Inferior parietal cortex (tissue), 1 donor: ENCODE measurements around the gene ACVR1.

Source experiments
- DNase-seq: peaks from one replicate; pipeline ENCODE4 v3.0.0-alpha.2; 2016; ENCODE audit errors: extremely low spot score

Gene ACVR1

GRCh38 chr2:157790780-157791179 lies 85.3 kb downstream of the ACVR1 start:
- DNase-seq: no peak

- no peak for DNase-seq
Measured at GRCh38 chr2:157789933-157790511, 86.1 kb downstream of the ACVR1 start.

- no peak for DNase-seq
Measured at GRCh38 chr2:157789256-157789655, 86.9 kb downstream of the ACVR1 start.

GRCh38 chr2:157788201-157788600 lies 87.9 kb downstream of the ACVR1 start:
- DNase-seq: no peak

- DNase-seq: no peak
Measured at GRCh38 chr2:157787364-157787938, 88.7 kb downstream of the ACVR1 start.

- DNase-seq: peak; percentile 31
Measured at GRCh38 chr2:157786663-157787363, 89.3 kb downstream of the ACVR1 start.

GRCh38 chr2:157785866-157786662 lies 90.1 kb downstream of the ACVR1 start:
- DNase-seq: no peak

- no peak for DNase-seq
Measured at GRCh38 chr2:157785200-157785599, 90.9 kb downstream of the ACVR1 start.

GRCh38 chr2:157784823-157785175 lies 91.3 kb downstream of the ACVR1 start:
- no peak for DNase-seq

- no peak for DNase-seq
Measured at GRCh38 chr2:157784169-157784822, 91.8 kb downstream of the ACVR1 start.

GRCh38 chr2:157783245-157783644 lies 92.9 kb downstream of the ACVR1 start:
- no peak for DNase-seq

- DNase-seq: no peak
Measured at GRCh38 chr2:157782057-157782845, 93.9 kb downstream of the ACVR1 start.

GRCh38 chr2:157780211-157780610 lies 95.9 kb downstream of the ACVR1 start:
- no peak for DNase-seq

GRCh38 chr2:157779794-157780193 lies 96.3 kb downstream of the ACVR1 start:
- DNase-seq: no peak

- DNase-seq: peak; percentile 79
Measured at GRCh38 chr2:157777427-157777826, 98.7 kb downstream of the ACVR1 start.

- DNase-seq: no peak
Measured at GRCh38 chr2:157771234-157771633, 104.9 kb downstream of the ACVR1 start.

- DNase-seq: no peak
Measured at GRCh38 chr2:157769856-157770255, 106.3 kb downstream of the ACVR1 start.

GRCh38 chr2:157764386-157764785 lies 111.7 kb downstream of the ACVR1 start:
- DNase-seq: no peak

- no peak for DNase-seq
Measured at GRCh38 chr2:157761520-157761919, 114.6 kb downstream of the ACVR1 start.

- no peak for DNase-seq
Measured at GRCh38 chr2:157760949-157761348, 115.2 kb downstream of the ACVR1 start.

- no peak for DNase-seq
Measured at GRCh38 chr2:157759855-157760254, 116.3 kb downstream of the ACVR1 start.
